Hepatocyte (in vitro differentiated cells): Measurements from ENCODE around the gene THOP1. TPM values are rescaled to one million over a fixed set of nuclear protein-coding genes. Genes with fewer than 3 reads are reported as not detected.
"Not testable (repeated sequence)": the region's sequence is repeated elsewhere in the genome, so short reads cannot be mapped to it uniquely, and the experiment has no call there.

Source experiments
- DNase-seq: peaks from one replicate; pipeline ENCODE4 v3.0.0-alpha.2; 2016; ENCODE audit warnings: low spot score
- H2AFZ ChIP-seq: fragments of 200-600 bp; sonication (generic); 2 replicates; pipeline ENCODE4 v1.6.0; 2016; ENCODE audit warnings: antibody characterized with exemption, mild to moderate bottlenecking
- H3K27ac ChIP-seq: fragments of 200-600 bp; sonication (generic); 2 replicates; pipeline ENCODE4 v1.5.1; 2016; ENCODE audit warnings: mild to moderate bottlenecking
- H3K27me3 ChIP-seq: fragments of 200-600 bp; sonication (generic); 2 replicates; pipeline ENCODE4 v1.6.1; 2016
- H3K36me3 ChIP-seq: fragments of 200-600 bp; sonication (generic); replicated peaks from 2 replicates; pipeline ENCODE4 v1.5.1; 2016; ENCODE audit warnings: low read depth; ENCODE audit not compliant: insufficient read depth
- H3K4me1 ChIP-seq: fragments of 200-600 bp; sonication (generic); 2 replicates; pipeline ENCODE4 v1.5.1; 2016; ENCODE audit warnings: mild to moderate bottlenecking, moderate library complexity; ENCODE audit not compliant: insufficient read depth
- H3K4me2 ChIP-seq: fragments of 200-600 bp; sonication (generic); 2 replicates; pipeline ENCODE4 v1.6.0; 2016
- H3K4me3 ChIP-seq: fragments of 200-600 bp; sonication (generic); 2 replicates; pipeline ENCODE4 v1.5.1; 2016; ENCODE audit warnings: mild to moderate bottlenecking
- H3K79me2 ChIP-seq: fragments of 200-600 bp; sonication (generic); 2 replicates; pipeline ENCODE4 v1.6.0; 2017; ENCODE audit warnings: mild to moderate bottlenecking
- H3K9me2 ChIP-seq: fragments of 200-600 bp; sonication (generic); replicated peaks from 2 replicates; pipeline ENCODE4 v1.6.0; 2017; ENCODE audit warnings: mild to moderate bottlenecking; ENCODE audit not compliant: insufficient read depth
- H3K9me3 ChIP-seq: fragments of 200-600 bp; sonication (generic); 2 replicates; pipeline ENCODE4 v1.5.1; 2016; ENCODE audit warnings: low read depth, mild to moderate bottlenecking
- H4K20me1 ChIP-seq: fragments of 200-600 bp; sonication (generic); 2 replicates; pipeline ENCODE4 v1.6.0; 2016; ENCODE audit warnings: mild to moderate bottlenecking; ENCODE audit not compliant: insufficient read depth, poor library complexity, severe bottlenecking
- CTCF ChIP-seq: fragments of 200-600 bp; sonication (generic); IDR thresholded peaks from 2 replicates; pipeline ENCODE4 v1.5.1; 2016; ENCODE audit warnings: antibody characterized with exemption, mild to moderate bottlenecking; ENCODE audit not compliant: poor library complexity
- EZH2 ChIP-seq: fragments of 200-600 bp; sonication (generic); IDR thresholded peaks from 2 replicates; pipeline ENCODE4 v1.6.1; 2016; ENCODE audit warnings: antibody characterized with exemption, mild to moderate bottlenecking, borderline replicate concordance
- EZH2phosphoT487 ChIP-seq: fragments of 200-600 bp; sonication (generic); IDR thresholded peaks from one replicate; pipeline ENCODE4 v1.6.1; 2018; ENCODE audit warnings: antibody characterized with exemption, mild to moderate bottlenecking, low read depth, moderate library complexity; ENCODE audit not compliant: unreplicated experiment, severe bottlenecking
- WGBS: methylation state at CpG from one replicate; pipeline ENCODE4 v1.1.6; 2016; ENCODE audit warnings: low lambda C conversion rate; ENCODE audit errors: missing lambda C conversion rate; 5-methylcytosine and 5-hydroxymethylcytosine counted together
- polyA plus RNA-seq: library from polyadenylated mRNA; unstranded; fragments of >200 nt; fragmentation: Nextera tagmentation; extraction: Ambion mirVana; gene quantifications from 2 replicates; pipeline ENCODE4 v1.2.1, GENCODE V29; 2016
- total RNA-seq: library from RNA; depleted of rRNA; stranded (reverse); fragments of >200 nt; gene quantifications from 2 replicates; pipeline ENCODE4 v1.2.3, GENCODE V29; 2014

THOP1 gene
- total and polyA plus RNA-seq, 2 experiments from 2014 or later: 61.4 to 64.3 TPM

GRCh38 chr19:2814426-2814825 is 29.1 kb downstream of the THOP1 start:
- 98% methylated on average over 11 of the region's 11 CpGs for WGBS
- Histone ChIP-seq H3K36me3 (no peaks in the 10 kb centered on the region), H3K27ac (no peak overlapping the region), H4K20me1 (no peaks in the 10 kb centered on the region), H3K9me3 (no peaks in the 10 kb centered on the region), H3K4me3 (no peak overlapping the region), H3K27me3 (no peaks in the 10 kb centered on the region), H3K9me2 (no peaks in the 10 kb centered on the region), H3K4me2 (no peak overlapping the region), H3K79me2 (no peaks in the 10 kb centered on the region), H3K4me1 (no peaks in the 10 kb centered on the region), H2AFZ (no peak overlapping the region)
- no peak for TF ChIP-seq EZH2phosphoT487
- TF ChIP-seq EZH2: no peak
- no peak for TF ChIP-seq CTCF
- DNase-seq: no peak

- H2AFZ ChIP-seq: no peak overlapping the region
- no peaks in the 10 kb centered on the region for H4K20me1 ChIP-seq
- no peak for TF ChIP-seq EZH2phosphoT487
- no peak for TF ChIP-seq CTCF
- no peak for TF ChIP-seq EZH2
- no peaks in the 10 kb centered on the region for H3K4me1 ChIP-seq
- H3K4me2 ChIP-seq: no peak overlapping the region
- no peaks in the 10 kb centered on the region for H3K9me2 ChIP-seq
- H3K9me3 ChIP-seq: no peaks in the 10 kb centered on the region
- WGBS: 98% methylated on average over 13 of the region's 13 CpGs
- peaks cover 3% of the 10 kb centered on the region for H3K79me2 ChIP-seq
- H3K27me3 ChIP-seq: no peaks in the 10 kb centered on the region
- H3K36me3 ChIP-seq: no peaks in the 10 kb centered on the region
- no peak for DNase-seq
- H3K27ac ChIP-seq: no peak overlapping the region
- H3K4me3 ChIP-seq: no peak overlapping the region
These were observed 29.9 kb downstream of the THOP1 start for GRCh38 chr19:2815191-2815614.

GRCh38 chr19:2815923-2816322 is 30.6 kb downstream of the THOP1 start:
- H3K36me3 ChIP-seq: no peaks in the 10 kb centered on the region
- H3K4me1 ChIP-seq: peaks cover 3% of the 10 kb centered on the region
- H3K9me3 ChIP-seq: no peaks in the 10 kb centered on the region
- H3K4me3 ChIP-seq: no peak overlapping the region
- H3K79me2 ChIP-seq: peaks cover 9% of the 10 kb centered on the region
- no peak for DNase-seq
- TF ChIP-seq EZH2phosphoT487 (no peak), CTCF (no peak), EZH2 (no peak)
- WGBS: 94% methylated on average over 15 of the region's 15 CpGs
- no peaks in the 10 kb centered on the region for H3K9me2 ChIP-seq
- H4K20me1 ChIP-seq: no peaks in the 10 kb centered on the region
- no peak overlapping the region for H2AFZ ChIP-seq
- H3K27me3 ChIP-seq: no peaks in the 10 kb centered on the region
- no peak overlapping the region for H3K27ac ChIP-seq
- no peak overlapping the region for H3K4me2 ChIP-seq

GRCh38 chr19:2816641-2817040 is 31.3 kb downstream of the THOP1 start:
- no peaks in the 10 kb centered on the region for H3K9me3 ChIP-seq
- no peaks in the 10 kb centered on the region for H3K27me3 ChIP-seq
- H2AFZ ChIP-seq: peak overlapping the region; percentile 29
- no peaks in the 10 kb centered on the region for H3K36me3 ChIP-seq
- H3K79me2 ChIP-seq: peaks cover 16% of the 10 kb centered on the region
- H3K4me2 ChIP-seq: peak overlapping the region; percentile 61
- TF ChIP-seq EZH2: no peak
- TF ChIP-seq CTCF: no peak
- TF ChIP-seq EZH2phosphoT487: no peak
- H3K4me1 ChIP-seq: peaks cover 4% of the 10 kb centered on the region
- H3K9me2 ChIP-seq: no peaks in the 10 kb centered on the region
- 92% methylated on average over 16 of the region's 16 CpGs for WGBS
- DNase-seq: no peak
- no peaks in the 10 kb centered on the region for H4K20me1 ChIP-seq
- H3K4me3 ChIP-seq: no peak overlapping the region
- no peak overlapping the region for H3K27ac ChIP-seq

- not testable (repeated sequence) for H4K20me1 ChIP-seq, H3K4me3 ChIP-seq, H3K9me3 ChIP-seq, H3K36me3 ChIP-seq, H3K4me1 ChIP-seq, H3K27me3 ChIP-seq, H3K9me2 ChIP-seq
- 29% methylated on average over 22 of the region's 22 CpGs for WGBS
- Histone ChIP-seq H3K79me2 (peaks cover 22% of the 10 kb centered on the region), H3K27ac (peak overlapping the region; percentile 58), H3K4me2 (peak overlapping the region; percentile 61), H2AFZ (peak overlapping the region; percentile 29)
- peak; percentile 90 for DNase-seq
These were observed 32.0 kb downstream of the THOP1 start for GRCh38 chr19:2817237-2817829.
